AG08395 (cell line): ENCODE data around the gene LYSET.
A peak's percentile ranks its signal among the peaks of the same experiment; 100 is the strongest.
"Not testable (repeated sequence)": the region's sequence is repeated elsewhere in the genome, so short reads cannot be mapped to it uniquely, and the experiment has no call there.

Source experiments
- DNase-seq: peaks from one replicate; pipeline ENCODE4 v3.0.0; 2012; ENCODE audit warnings: mixed read lengths, low spot score

The LYSET gene

GRCh38 chr14:93184391-93185348 is at the start of gene LYSET, which contains the start of gene MOAP1:
TSS of gene LYSET (plus strand) at chr14:93185317. CDS start at chr14:93185406, 89 bp downstream.
TSS of gene MOAP1 (minus strand) at chr14:93184897. CDS start at chr14:93184242, 655 bp downstream.
- peak; percentile 92 for DNase-seq

- DNase-seq = no peak
These were observed 49.7 kb upstream of the LYSET start for GRCh38 chr14:93135399-93135798.

GRCh38 chr14:93136009-93136408 is 49.1 kb upstream of the LYSET start:
- DNase-seq = no peak

- DNase-seq = not testable (repeated sequence)
These were observed 48.6 kb upstream of the LYSET start for GRCh38 chr14:93136508-93136907.

GRCh38 chr14:93137864-93138263 is 47.3 kb upstream of the LYSET start:
- no peak for DNase-seq

- DNase-seq = no peak
These were observed 42.1 kb upstream of the LYSET start for GRCh38 chr14:93142854-93143652.

GRCh38 chr14:93146119-93146518 is 39.0 kb upstream of the LYSET start:
- DNase-seq = no peak

GRCh38 chr14:93148979-93149378 is 36.1 kb upstream of the LYSET start:
- DNase-seq = no peak

- no peak for DNase-seq
These were observed 34.6 kb upstream of the LYSET start for GRCh38 chr14:93150227-93151208.

- DNase-seq = no peak
These were observed 32.0 kb upstream of the LYSET start for GRCh38 chr14:93153121-93153520.

GRCh38 chr14:93155667-93156066 is 29.4 kb upstream of the LYSET start:
- no peak for DNase-seq

- DNase-seq = no peak
These were observed 28.3 kb upstream of the LYSET start for GRCh38 chr14:93156693-93157369.

- DNase-seq = not testable (repeated sequence)
These were observed 26.8 kb upstream of the LYSET start for GRCh38 chr14:93158349-93158748.

GRCh38 chr14:93159625-93160352 is 25.3 kb upstream of the LYSET start:
- not testable (repeated sequence) for DNase-seq

GRCh38 chr14:93160353-93160801 is 24.7 kb upstream of the LYSET start:
- DNase-seq = peak; percentile 35

- no peak for DNase-seq
These were observed 23.6 kb upstream of the LYSET start for GRCh38 chr14:93161411-93161940.

GRCh38 chr14:93163564-93163963 is 21.6 kb upstream of the LYSET start:
- DNase-seq = no peak

GRCh38 chr14:93165271-93166265 is 19.5 kb upstream of the LYSET start:
- DNase-seq = not testable (repeated sequence)
